Activated T-cell treated with anti-CD3 and anti-CD28 coated beads, Interleukin-2, amount 50 U/mL, for 4 hours (primary cell): ENCODE data around the gene NUDT8. TPM values are rescaled to one million over a fixed set of nuclear protein-coding genes. Genes with fewer than 3 reads are reported as not detected.

Experiments used
- ATAC-seq, 2 donors: fragments of 200-7000 bp; cut with Tn5 transposase; one replicate each; pipeline ENCODE4 v1.10.0; 2021
- DNase-seq: peaks from one replicate; pipeline ENCODE4 v3.0.0-alpha.2; 2020
- H3K27me3 Mint-ChIP-seq: one replicate; pipeline ENCODE4 v1.8.0; 2021; ENCODE audit warnings: low read depth, mixed read lengths
- H3K36me3 Mint-ChIP-seq: one replicate; pipeline ENCODE4 v1.8.0; 2022; ENCODE audit warnings: mixed read lengths; ENCODE audit not compliant: insufficient read depth
- H3K4me1 Mint-ChIP-seq: one replicate; pipeline ENCODE4 v1.8.0; 2021; ENCODE audit warnings: low read depth, mixed read lengths
- H3K4me3 Mint-ChIP-seq: one replicate; pipeline ENCODE4 v1.8.0; 2021; ENCODE audit warnings: mild to moderate bottlenecking, moderate library complexity, mixed read lengths
- H3K9me3 Mint-ChIP-seq: one replicate; pipeline ENCODE4 v1.8.0; 2021; ENCODE audit warnings: mixed read lengths
- total RNA-seq, 3 donors: library from RNA; stranded (reverse); gene quantifications; one replicate each; pipeline ENCODE4 v1.2.1, GENCODE V29; 2021

The NUDT8 gene, protein sequence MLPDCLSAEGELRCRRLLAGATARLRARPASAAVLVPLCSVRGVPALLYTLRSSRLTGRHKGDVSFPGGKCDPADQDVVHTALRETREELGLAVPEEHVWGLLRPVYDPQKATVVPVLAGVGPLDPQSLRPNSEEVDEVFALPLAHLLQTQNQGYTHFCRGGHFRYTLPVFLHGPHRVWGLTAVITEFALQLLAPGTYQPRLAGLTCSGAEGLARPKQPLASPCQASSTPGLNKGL
- total RNA-seq: 10 to 100 TPM; 10.2 to 14.4 (median 12.6) TPM

DNA sequence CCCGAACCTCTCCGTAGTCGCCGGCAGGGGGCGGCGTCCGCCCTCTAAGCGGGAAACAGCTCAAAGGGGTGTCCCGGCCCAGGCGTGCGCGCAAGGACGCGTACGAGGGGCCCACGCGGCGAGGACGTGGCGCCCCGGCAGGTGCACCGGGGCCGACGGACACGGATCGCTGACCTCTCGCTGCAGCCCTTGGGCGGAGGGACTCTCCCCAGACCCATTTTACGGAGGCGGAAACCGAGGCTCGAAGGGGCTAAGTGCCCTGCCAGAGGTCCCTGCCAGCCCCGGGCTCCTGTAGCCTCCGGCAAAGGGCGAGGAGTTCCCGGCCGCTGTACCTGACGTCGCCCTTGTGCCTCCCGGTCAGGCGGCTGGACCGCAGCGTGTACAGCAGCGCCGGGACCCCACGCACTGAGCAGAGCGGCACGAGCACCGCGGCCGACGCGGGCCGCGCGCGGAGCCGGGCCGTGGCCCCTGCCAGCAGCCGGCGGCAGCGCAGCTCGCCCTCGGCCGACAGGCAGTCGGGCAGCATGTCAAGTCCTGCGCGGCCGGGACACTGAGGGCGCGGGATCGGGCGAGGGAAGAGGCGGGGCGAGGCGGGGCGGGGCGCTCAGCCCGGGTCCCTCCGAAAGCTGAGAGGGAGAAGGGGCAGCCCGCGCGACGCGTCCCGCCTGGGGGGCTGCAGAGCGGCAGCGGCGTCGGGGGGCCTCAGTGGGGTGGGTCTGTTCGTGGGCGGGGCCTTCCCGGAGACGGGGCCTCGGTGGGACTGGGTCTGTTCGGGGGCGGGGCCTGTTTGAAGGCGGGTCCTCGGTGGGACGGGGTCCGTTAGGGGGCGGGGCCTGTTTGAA, at the start of gene NUDT8:
Gene NUDT8, minus strand, starts transcription at position 552 of the 842 bp plus-strand sequence. Its CDS starts 26 bp downstream, at position 526.
- Mint-ChIP-seq H3K9me3 (no peaks in the 10 kb centered on the region), H3K4me1 (peaks cover 6% of the 10 kb centered on the region), H3K27me3 (no peaks in the 10 kb centered on the region), H3K4me3 (peak within 1 kb of the TSS; percentile 86), H3K36me3 (no peaks in the 10 kb centered on the region)
- ATAC-seq (peak; percentile 73 to 82), DNase-seq (peak; percentile 86)

DNA sequence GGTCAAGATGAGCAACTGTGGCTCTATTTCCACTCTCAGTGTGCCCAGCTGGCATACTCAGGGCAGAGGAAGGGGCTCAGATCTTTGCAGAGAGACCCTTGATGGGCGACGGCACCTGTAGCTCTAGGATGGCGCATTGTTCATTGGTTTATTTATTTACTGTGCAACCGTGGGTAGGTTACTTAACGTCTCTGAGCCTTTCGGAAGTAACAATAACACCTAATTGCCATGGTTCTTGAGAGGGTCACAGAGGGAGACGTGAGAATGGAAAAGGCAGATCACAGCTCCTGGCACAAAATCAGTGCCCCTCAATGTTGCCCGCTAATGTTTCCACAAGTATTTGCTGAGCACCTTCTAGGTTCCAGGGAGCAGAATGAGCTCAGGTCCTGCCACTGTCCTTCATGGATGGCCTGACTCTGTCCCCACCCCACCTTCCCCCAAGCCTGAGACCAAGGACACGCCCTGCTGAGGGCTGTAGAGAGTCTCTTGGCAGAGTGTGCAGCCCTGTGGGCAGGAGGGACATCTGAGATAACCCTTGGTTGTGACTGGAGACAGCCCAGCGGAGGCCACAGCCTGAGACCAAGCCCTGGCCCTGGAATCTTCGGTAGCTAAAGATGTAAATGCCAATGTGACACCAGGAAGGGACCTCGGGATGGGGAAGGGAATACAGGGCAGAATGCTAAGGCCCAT, 45.5 kb upstream of the NUDT8 start:
- Mint-ChIP-seq H3K9me3 (no peaks in the 10 kb centered on the region), H3K4me3 (no peak overlapping the region), H3K27me3 (peaks cover 31% of the 10 kb centered on the region), H3K36me3 (no peaks in the 10 kb centered on the region), H3K4me1 (no peaks in the 10 kb centered on the region)
- ATAC-seq (no peak), DNase-seq (no peak)

DNA sequence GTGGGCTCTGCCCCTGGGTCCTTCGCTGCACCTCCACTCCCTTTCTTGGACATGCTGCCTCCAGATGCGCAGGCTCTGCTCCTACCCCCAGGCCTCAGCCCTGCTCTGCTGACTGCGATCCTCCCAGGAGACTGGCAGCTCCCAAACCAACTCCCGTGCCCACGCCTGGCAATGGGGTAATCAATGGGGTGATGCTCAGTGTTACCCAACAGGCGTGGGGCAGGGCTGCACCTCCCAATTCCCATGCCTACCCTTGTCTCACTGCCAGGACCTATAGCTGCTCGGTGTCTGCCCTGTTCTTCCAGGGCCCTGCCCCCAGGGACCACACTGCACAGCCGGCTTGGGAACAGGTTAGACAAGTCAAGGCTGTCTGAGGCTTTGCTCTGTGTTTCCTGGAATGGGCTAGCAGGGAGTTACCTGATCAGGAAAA, 44.7 kb upstream of the NUDT8 start, which contains the start of gene ALDH3B2:
Gene ALDH3B2, minus strand, starts transcription at position 182 of the 430 bp plus-strand sequence. CDS start 7,688 bp downstream, outside the sequence.
- ATAC-seq (no peak), DNase-seq (no peak)
- H3K4me1 Mint-ChIP-seq: no peaks in the 10 kb centered on the region
- H3K27me3 Mint-ChIP-seq: peaks cover 31% of the 10 kb centered on the region
- H3K36me3 Mint-ChIP-seq: no peaks in the 10 kb centered on the region
- H3K9me3 Mint-ChIP-seq: no peaks in the 10 kb centered on the region
- H3K4me3 Mint-ChIP-seq: no peak within 1 kb of the TSS

DNA sequence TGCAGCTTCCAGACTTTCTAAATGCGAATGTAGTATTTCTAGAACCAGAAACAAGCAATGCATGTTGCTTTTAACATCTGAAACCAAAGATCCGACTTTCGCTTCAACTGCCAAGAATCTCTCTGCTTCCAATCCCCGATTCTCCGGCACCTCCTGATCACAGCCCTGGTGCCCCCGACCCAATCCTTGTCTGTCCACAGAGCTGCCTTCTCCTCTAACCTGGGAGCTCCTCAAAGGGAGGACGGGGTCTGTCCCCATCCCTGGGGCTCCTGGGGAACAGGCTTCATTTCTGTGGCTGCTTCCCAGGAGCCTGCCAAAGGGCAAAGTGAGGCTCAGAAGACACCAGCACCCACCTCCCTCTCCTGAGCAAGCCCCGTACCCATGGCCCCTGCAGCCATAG, 44.2 kb upstream of the NUDT8 start:
- Mint-ChIP-seq H3K27me3 (peaks cover 31% of the 10 kb centered on the region), H3K9me3 (no peaks in the 10 kb centered on the region), H3K4me1 (no peaks in the 10 kb centered on the region), H3K4me3 (no peak overlapping the region), H3K36me3 (no peaks in the 10 kb centered on the region)
- ATAC-seq: no peak
- DNase-seq: no peak

DNA sequence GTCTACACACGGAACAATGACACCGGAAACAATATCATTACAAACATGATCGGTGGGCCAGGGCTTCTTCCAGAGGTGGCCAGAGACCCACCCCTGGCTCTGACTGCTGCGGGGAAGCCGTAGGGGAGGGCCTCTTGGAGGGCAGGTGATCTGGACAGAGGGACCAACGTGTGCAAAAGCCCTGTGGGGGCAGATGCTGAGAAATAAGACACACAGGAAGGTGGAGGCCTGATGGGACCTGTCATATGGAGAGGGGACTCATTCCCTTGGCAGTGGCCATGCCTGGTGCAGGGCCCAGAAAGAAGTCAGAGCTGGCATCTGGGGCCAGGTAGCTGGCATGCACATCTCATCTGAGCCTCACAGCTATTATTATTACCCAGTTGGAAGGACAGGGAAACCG, 43.6 kb upstream of the NUDT8 start:
- ATAC-seq: no peak
- no peak for DNase-seq
- Mint-ChIP-seq H3K4me1 (no peaks in the 10 kb centered on the region), H3K9me3 (no peaks in the 10 kb centered on the region), H3K36me3 (no peaks in the 10 kb centered on the region), H3K27me3 (peaks cover 31% of the 10 kb centered on the region), H3K4me3 (no peak overlapping the region)

DNA sequence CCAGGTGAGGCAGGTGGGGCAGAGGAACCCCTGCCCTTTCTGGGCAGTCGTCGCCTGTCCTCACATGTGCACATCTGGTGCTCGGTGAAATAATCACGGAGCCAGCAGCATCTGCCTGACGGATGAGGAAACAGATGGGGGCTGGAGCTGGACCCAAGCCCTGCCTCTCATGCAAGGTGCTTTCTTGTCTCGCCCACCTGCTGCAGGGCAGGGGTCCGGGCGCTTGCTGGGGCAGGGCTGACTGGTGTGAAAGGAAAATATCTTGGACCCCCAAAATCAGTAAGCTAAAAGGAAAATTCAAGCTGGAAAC, 41.4 kb upstream of the NUDT8 start:
- Mint-ChIP-seq H3K9me3 (no peaks in the 10 kb centered on the region), H3K4me3 (no peak overlapping the region), H3K36me3 (no peaks in the 10 kb centered on the region), H3K4me1 (no peaks in the 10 kb centered on the region), H3K27me3 (peaks cover 28% of the 10 kb centered on the region)
- no peak for ATAC-seq
- no peak for DNase-seq

DNA sequence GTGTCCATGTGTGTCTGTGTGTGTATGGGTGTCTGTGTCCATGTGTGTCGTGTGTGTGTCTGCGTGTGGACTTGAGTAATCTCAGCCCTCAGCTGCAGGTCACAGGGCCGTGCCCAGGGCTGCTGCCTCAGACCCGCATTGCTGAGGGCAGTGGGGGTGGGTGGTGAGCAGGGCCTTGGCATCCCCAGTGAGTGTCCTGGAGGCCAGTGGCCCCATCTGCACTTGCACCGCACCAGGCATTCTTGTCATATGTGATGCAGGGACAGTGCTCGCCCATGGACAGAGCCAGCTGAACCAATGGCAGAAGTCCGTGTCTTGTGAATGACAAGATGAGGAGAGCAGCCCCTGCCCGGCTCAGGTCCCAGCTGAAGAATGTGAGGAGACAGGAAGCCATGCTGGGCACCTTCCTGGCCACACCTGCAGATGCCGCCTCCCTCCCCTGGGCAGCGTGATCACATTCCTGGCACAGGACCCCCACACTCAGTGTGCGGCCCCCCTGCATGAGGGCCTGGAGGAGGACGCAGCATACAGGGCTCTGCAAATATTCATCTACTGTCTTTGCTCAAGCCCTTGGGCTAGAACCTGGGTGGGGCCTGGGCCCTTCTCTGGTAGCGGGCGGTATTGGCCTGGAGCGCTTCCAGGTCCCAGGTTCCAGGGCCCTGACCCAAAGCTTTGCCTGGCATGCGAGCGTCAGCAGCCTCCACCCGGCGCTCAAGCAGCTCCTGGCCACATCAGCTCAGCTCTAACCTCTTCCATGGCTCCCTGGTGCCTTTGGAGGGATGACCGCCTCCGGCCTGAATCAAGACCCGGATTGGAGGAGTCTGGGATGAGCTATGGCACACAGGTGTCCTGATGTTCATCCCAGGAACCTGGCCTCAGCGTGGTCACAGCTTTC, 40.8 kb upstream of the NUDT8 start:
- ATAC-seq (no peak), DNase-seq (no peak)
- Mint-ChIP-seq H3K4me1 (no peaks in the 10 kb centered on the region), H3K9me3 (no peaks in the 10 kb centered on the region), H3K4me3 (no peak overlapping the region), H3K27me3 (peaks cover 24% of the 10 kb centered on the region), H3K36me3 (no peaks in the 10 kb centered on the region)

DNA sequence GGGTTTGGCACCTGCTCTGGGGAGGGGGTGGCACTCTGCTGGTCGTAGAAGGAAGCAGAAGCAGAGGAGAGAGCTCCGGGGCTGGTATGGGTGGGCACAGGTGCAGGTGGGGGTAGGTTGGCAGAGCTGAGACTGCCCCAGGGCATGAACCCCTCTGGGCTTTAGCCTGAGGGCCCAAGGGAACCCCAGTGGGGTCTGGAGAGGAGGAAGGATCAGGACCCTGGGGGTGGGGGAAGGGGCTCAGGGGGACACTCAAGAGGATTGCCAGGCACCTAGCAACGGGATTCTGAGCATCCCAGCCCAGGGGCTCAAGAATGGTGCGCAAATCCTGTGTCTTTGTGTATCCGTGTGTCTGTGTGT, 38.4 kb upstream of the NUDT8 start:
- Mint-ChIP-seq H3K9me3 (no peaks in the 10 kb centered on the region), H3K27me3 (peaks cover 6% of the 10 kb centered on the region), H3K4me3 (no peak overlapping the region), H3K4me1 (no peaks in the 10 kb centered on the region), H3K36me3 (no peaks in the 10 kb centered on the region)
- ATAC-seq (no peak), DNase-seq (no peak)

DNA sequence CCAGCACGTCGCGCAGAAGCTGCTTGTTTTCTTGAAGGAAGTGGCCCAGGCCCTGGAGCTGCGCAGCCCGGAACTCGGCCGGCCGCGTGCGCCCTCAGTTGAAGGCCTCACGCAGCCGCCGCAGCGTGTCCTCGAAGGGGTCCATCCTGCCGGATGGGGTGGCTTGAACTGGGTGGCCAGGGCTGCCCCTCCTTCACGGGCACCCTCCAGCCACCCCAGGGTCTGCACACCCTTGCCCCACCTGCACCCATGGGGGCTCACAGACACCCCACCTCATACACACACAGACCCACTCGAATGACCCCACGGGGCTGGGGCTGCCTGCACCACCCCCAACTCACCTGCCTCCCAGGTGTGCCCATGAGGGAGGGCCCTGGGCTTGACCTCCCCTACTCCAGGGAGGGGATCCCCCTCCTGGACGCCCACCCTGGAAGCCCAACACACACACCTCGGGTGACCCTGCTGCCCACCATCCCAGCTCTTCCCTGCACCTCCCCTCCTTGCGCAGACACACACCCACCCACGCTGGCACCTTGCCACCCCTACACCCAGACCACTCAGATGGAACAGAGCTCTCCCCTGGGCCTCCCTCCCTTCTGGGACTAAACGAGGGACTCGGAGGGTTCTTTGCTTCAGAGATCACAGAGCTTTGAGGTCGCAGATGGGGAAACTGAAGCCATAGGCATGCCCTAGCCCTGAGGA, 37.9 kb upstream of the NUDT8 start:
- Mint-ChIP-seq H3K36me3 (no peaks in the 10 kb centered on the region), H3K9me3 (no peaks in the 10 kb centered on the region), H3K4me1 (no peaks in the 10 kb centered on the region), H3K4me3 (no peak overlapping the region), H3K27me3 (peaks cover 3% of the 10 kb centered on the region)
- no peak for DNase-seq
- no peak for ATAC-seq

DNA sequence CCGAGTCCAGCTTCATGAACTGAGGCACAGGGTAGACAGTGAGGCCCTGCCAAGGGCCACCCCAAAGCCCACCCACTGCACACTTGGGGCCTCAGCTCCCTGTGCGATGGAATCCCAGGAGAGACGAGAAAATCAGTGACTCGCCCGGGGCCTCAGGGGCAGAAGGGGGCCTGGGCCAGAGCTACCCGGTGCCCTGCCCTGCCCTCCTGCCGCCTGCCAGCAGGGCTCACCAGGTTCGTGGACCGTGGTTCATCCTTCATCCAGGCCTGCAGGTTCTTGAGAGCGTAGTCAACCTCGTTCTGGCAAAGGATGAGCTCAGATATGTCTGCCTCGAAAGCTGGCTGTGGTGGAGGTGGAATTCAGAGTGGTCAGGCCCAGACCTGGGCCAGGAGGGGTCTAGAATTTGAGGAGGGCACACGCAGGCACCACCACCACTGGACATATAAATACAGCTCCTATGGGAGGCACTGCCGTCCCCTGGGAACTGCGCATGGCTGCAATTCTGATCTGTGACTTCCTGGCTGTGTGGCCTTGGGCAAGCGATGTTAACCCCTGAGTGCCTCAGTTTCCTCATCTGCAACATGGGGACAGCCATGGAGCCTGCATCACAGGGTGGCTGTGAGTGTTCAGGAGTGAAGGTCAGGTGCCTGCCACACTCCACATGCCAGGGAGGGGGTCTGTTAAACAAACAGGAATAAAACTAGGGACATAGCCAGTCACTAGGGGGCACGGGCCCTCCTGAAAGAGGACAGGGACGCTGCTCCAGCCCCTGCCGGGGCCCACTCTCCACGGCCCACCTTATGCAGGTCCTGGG, 37.1 kb upstream of the NUDT8 start:
- Mint-ChIP-seq H3K36me3 (no peaks in the 10 kb centered on the region), H3K9me3 (no peaks in the 10 kb centered on the region), H3K27me3 (no peaks in the 10 kb centered on the region), H3K4me3 (no peak overlapping the region), H3K4me1 (no peaks in the 10 kb centered on the region)
- ATAC-seq (no peak), DNase-seq (no peak)

DNA sequence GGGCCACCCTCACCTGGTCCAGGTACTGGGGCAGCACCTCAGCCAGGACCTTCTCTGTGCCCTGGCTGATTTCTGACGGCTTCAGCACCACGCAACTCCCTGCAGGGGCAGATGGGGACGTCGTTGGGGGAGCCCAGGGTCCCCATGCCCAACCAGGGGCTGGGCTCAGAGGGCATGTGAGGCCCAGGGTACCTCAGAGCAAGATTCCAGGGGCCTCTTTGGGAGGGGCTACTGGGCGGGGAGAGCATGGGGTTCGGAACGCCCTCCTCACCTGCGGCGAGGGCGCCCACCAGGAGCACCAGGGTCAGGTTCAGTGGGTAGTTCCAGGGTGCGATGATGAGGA, 36.5 kb upstream of the NUDT8 start:
- H3K27me3 Mint-ChIP-seq: no peaks in the 10 kb centered on the region
- ATAC-seq (no peak), DNase-seq (no peak)
- no peaks in the 10 kb centered on the region for H3K4me1 Mint-ChIP-seq
- no peak overlapping the region for H3K4me3 Mint-ChIP-seq
- no peaks in the 10 kb centered on the region for H3K9me3 Mint-ChIP-seq
- no peaks in the 10 kb centered on the region for H3K36me3 Mint-ChIP-seq

DNA sequence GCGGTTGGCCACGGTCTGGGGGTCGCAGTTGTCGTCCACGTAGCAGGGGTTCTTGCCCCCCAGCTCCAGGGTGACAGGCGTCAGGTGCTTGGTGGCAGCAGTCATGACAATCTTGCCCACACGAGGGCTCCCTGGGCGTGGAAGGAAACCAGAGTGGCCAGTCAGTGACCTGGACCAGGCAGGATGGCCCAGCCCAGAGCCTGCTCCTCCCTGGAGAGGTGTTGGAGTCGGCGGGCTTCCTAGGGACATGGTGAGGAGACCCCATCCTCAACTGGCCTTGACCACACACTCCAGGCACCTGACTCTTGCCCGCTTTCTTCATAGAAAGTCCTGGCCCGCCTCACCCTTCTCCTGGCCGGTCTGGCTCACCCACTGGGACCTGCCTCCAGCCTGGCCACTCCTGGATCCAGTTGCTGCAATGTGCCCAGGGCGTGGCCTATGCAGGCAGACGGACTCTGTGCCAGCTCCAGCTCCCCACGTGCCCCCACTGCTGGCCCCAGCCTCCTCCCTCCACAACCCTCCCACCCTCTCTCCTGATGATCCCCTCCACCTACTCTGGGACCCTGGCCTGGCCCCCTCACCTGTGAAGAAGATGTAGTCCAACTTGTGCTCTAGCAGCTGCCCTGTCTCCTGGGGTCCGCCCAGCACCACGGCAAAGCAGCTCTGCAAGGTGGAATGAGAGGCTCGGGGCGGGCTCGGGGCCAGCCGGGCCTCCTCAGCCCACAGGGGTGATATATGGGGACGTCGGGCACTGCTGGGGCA, 36.0 kb upstream of the NUDT8 start:
- no peak for ATAC-seq
- Mint-ChIP-seq H3K4me3 (no peak overlapping the region), H3K4me1 (no peaks in the 10 kb centered on the region), H3K9me3 (no peaks in the 10 kb centered on the region), H3K36me3 (no peaks in the 10 kb centered on the region), H3K27me3 (no peaks in the 10 kb centered on the region)
- no peak for DNase-seq
